COLO668 (cell line): Measurements from ENCODE around the gene NUP107.

ENCODE experiments used
- DNase-seq: peaks from one replicate; lab custom pipeline; 2025; ENCODE audit not compliant: unreplicated experiment; lab: John Stamatoyannopoulos, UW

The NUP107 gene

DNA sequence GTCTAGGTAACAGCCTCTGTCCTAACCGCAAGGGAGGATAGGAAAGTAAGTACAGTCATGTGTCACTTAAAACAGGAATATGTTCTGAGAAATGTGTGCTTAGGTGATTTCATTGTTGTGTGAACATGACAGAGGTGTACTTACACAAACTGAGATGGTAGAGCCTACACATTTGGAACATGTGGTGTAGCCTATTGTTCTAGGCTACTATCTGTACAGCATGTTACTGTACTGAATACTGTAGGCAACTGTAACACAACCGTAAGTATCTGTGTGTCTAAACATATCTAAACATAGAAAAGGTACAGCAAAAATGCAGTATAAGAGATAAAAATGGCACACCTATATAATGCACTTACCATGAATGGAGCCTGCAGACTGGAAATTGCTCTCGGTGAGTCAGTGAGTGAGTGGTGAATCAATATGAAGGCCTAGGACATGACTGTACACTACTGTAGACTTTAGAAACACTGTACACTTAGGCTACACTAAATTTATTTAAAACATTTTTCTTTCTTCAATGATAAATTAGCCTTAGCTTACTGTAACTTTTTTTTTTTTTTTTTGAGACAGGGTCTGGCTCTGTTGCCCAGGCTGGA, 108.0 kb downstream of the NUP107 start:
- DNase-seq = no peak
